ENCODE data around the gene ATP8A2. TPM values are rescaled to one million over a fixed set of nuclear protein-coding genes. Genes with fewer than 3 reads are reported as not detected.

The ATP8A2 gene
- total and polyA plus RNA-seq, 10 of the 15 experiments (the other 5 are each of a cell fraction or from before 2014, with no cell fraction given), result 0.01 to 0.04 (median 0.04) TPM; not detected in 7

GRCh38 chr13:26046639-26047038 lies 674.9 kb downstream of the ATP8A2 start (continued):
- TF ChIP-seq, protein P1, sequence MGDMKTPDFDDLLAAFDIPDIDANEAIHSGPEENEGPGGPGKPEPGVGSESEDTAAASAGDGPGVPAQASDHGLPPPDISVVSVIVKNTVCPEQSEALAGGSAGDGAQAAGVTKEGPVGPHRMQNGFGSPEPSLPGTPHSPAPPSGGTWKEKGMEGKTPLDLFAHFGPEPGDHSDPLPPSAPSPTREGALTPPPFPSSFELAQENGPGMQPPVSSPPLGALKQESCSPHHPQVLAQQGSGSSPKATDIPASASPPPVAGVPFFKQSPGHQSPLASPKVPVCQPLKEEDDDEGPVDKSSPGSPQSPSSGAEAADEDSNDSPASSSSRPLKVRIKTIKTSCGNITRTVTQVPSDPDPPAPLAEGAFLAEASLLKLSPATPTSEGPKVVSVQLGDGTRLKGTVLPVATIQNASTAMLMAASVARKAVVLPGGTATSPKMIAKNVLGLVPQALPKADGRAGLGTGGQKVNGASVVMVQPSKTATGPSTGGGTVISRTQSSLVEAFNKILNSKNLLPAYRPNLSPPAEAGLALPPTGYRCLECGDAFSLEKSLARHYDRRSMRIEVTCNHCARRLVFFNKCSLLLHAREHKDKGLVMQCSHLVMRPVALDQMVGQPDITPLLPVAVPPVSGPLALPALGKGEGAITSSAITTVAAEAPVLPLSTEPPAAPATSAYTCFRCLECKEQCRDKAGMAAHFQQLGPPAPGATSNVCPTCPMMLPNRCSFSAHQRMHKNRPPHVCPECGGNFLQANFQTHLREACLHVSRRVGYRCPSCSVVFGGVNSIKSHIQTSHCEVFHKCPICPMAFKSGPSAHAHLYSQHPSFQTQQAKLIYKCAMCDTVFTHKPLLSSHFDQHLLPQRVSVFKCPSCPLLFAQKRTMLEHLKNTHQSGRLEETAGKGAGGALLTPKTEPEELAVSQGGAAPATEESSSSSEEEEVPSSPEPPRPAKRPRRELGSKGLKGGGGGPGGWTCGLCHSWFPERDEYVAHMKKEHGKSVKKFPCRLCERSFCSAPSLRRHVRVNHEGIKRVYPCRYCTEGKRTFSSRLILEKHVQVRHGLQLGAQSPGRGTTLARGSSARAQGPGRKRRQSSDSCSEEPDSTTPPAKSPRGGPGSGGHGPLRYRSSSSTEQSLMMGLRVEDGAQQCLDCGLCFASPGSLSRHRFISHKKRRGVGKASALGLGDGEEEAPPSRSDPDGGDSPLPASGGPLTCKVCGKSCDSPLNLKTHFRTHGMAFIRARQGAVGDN (IDR thresholded peaks at IDR 0.05), result no peak

DNA sequence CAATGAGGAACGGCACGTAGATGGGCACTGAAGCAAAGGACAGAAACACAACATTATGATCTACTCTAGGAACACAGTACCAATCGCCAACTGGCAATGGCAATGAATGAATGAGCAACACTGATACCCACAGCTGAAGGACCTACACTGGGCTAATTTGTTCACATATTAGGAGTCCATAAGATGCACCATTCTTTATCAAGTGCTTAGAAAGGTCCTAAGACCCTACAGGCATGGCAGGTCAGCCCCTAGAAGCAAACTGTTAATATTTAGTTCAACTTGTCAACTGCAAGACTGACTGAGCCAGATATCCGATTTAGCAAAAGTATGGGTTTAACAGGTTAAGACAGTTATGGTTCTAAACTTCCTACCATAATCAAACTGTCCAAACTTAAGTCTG lies 675.3 kb downstream of the ATP8A2 start:
- WGBS (ENCODE audit: insufficient coverage, insufficient replicate concordance, low lambda C conversion rate, missing lambda C conversion rate), result 28% methylated on average over 4 of the region's 4 CpGs
- TF ChIP-seq TBL1XR1 (IDR thresholded peaks at IDR 0.05; ENCODE audit: low read depth, low read length) (no peak), NBN (IDR thresholded peaks at IDR 0.05) (no peak), PML (IDR thresholded peaks at IDR 0.05; ENCODE audit: low read length) (no peak), MEF2B (IDR thresholded peaks at IDR 0.05; ENCODE audit: partially characterized antibody, poor library complexity, severe bottlenecking) (no peak), REST (IDR thresholded peaks at IDR 0.05; ENCODE audit: low read depth, low read length) (no peak), ZSCAN29 (IDR thresholded peaks at IDR 0.05) (no peak), SREBF2 (IDR thresholded peaks at IDR 0.05; ENCODE audit: low read length) (no peak), RAD51 (IDR thresholded peaks at IDR 0.05) (no peak), RAD21 (IDR thresholded peaks at IDR 0.05; ENCODE audit: insufficient read depth, low read depth, low read length) (no peak), ZNF207 (IDR thresholded peaks at IDR 0.05; ENCODE audit: borderline replicate concordance) (no peak), RUNX3 (IDR thresholded peaks at IDR 0.05; ENCODE audit: low read length) (no peak), STAT1 (conservative IDR thresholded peaks at IDR 0.05) (no peak), PAX5 (IDR thresholded peaks at IDR 0.05; ENCODE audit: borderline replicate concordance, low read depth, low read length) (no peak)
- TF ChIP-seq, protein P2, sequence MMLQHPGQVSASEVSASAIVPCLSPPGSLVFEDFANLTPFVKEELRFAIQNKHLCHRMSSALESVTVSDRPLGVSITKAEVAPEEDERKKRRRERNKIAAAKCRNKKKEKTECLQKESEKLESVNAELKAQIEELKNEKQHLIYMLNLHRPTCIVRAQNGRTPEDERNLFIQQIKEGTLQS (IDR thresholded peaks at IDR 0.05; ENCODE audit: borderline replicate concordance, extremely low read depth, low read depth, low read length), result no peak
- TF ChIP-seq, protein P3, sequence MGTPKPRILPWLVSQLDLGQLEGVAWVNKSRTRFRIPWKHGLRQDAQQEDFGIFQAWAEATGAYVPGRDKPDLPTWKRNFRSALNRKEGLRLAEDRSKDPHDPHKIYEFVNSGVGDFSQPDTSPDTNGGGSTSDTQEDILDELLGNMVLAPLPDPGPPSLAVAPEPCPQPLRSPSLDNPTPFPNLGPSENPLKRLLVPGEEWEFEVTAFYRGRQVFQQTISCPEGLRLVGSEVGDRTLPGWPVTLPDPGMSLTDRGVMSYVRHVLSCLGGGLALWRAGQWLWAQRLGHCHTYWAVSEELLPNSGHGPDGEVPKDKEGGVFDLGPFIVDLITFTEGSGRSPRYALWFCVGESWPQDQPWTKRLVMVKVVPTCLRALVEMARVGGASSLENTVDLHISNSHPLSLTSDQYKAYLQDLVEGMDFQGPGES (IDR thresholded peaks at IDR 0.05), result no peak

More for the DNA sequence above, 675.3 kb downstream of the ATP8A2 start:
- Histone ChIP-seq H3K27ac (ENCODE audit: control insufficient read depth, insufficient read depth) (no peak overlapping the region), H3K9ac (ENCODE audit: control insufficient read depth, insufficient read depth, low read length) (no peak overlapping the region), H3K4me1 (ENCODE audit: control insufficient read depth, insufficient read depth, low read length) (no peaks in the 10 kb centered on the region), H3K4me2 (ENCODE audit: control insufficient read depth, insufficient read depth) (no peak overlapping the region), H4K20me1 (ENCODE audit: control insufficient read depth, insufficient read depth) (no peaks in the 10 kb centered on the region), H3K4me3 (no peak overlapping the region), H2AFZ (ENCODE audit: control insufficient read depth, low read depth, low read length) (no peak overlapping the region), H3K36me3 (ENCODE audit: control insufficient read depth in 2 of 2, insufficient read depth in 2 of 2, low read length in 1 of 2) (no peaks in the 10 kb centered on the region), H3K79me2 (ENCODE audit: control insufficient read depth, insufficient read depth, low read length) (no peaks in the 10 kb centered on the region), H3K9me3 (replicated peaks; ENCODE audit: control insufficient read depth, insufficient read depth, low read length) (no peaks in the 10 kb centered on the region; the same call in 2 of the 3 replicates), H3K27me3 (replicated peaks in 1 of 2; ENCODE audit: control insufficient read depth in 2 of 2, insufficient read depth in 2 of 2, low read length in 1 of 2) (peaks cover 0 to 4% of the 10 kb centered on the region in 2 experiments; a peak in 3 of 4 replicates)
- RAD21 ChIA-PET (ENCODE audit: unreplicated experiment), result no interaction called here
- POLR2A ChIA-PET, result no interaction called here
- SMC1A ChIA-PET (ENCODE audit: uncharacterized antibody, unreplicated experiment), result no interaction called here
- no TSS peak for BruUV-seq (replicated peaks)
- intact Hi-C loops (cut with micrococcal nuclease; ENCODE audit: unreplicated experiment), result no loop called here
- ATAC-seq, result no peak
- in situ Hi-C loops (cut with MboI), result no loop called here
- no peak for FAIRE-seq
- DNase-seq (ENCODE audit: low read depth, low spot score), result no peak
- CTCF ChIA-PET, result no interaction called here

Measured in GM12878 (cell line).